IMR-90 (cell line): ENCODE data around the gene RTEL1. TPM values are rescaled to one million over a fixed set of nuclear protein-coding genes. Genes with fewer than 3 reads are reported as not detected.

Experiments
- ATAC-seq: fragments of 200-7000 bp; cut with Tn5 transposase; 2 replicates; pipeline ENCODE4 v1.9.1; 2020; ENCODE audit warnings: low read depth, mild to moderate bottlenecking, moderate library complexity
- BruUV-seq: library from RNA; stranded (reverse); fragments of 400-500 nt; replicated peaks from 2 replicates; lab custom pipeline; 2021; lab: Mats Ljungman, UMichigan
- CTCF ChIA-PET: fragments of 300-600 bp; formaldehyde crosslinking; extraction: SDS; loops from one replicate; lab custom pipeline; 2021; ENCODE audit warnings: antibody characterized with exemption; lab: Yijun Ruan, JAX
- POLR2A ChIA-PET: fragments of 300-600 bp; sonication (Branson Sonifier 250); formaldehyde crosslinking; loops from one replicate; lab custom pipeline; 2022; ENCODE audit warnings: antibody characterized with exemption; ENCODE audit not compliant: unreplicated experiment; lab: Charles Lee
- DNase-seq: peaks from one replicate; pipeline ENCODE4 v3.0.0; 2013
- H2AFZ ChIP-seq: replicated peaks from 2 replicates; pipeline ENCODE3; 2013; ENCODE audit warnings: low read length, mild to moderate bottlenecking; ENCODE audit not compliant: poor library complexity
- H2AK5ac ChIP-seq: 2 replicates; pipeline ENCODE4 v1.6.1; 2013; ENCODE audit warnings: low read depth, low read length, inconsistent platforms
- H2AK9ac ChIP-seq: replicated peaks from 2 replicates; pipeline ENCODE3; 2013; ENCODE audit warnings: mild to moderate bottlenecking, low read depth, low read length, moderate library complexity; ENCODE audit not compliant: poor library complexity
- H2BK120ac ChIP-seq: 2 replicates; pipeline ENCODE4 v1.6.1; 2013; ENCODE audit warnings: low read depth, low read length, inconsistent platforms
- H2BK15ac ChIP-seq: 3 replicates; pipeline ENCODE4 v1.6.1; 2013; ENCODE audit warnings: low read depth, low read length, inconsistent platforms
- H2BK20ac ChIP-seq: 2 replicates; pipeline ENCODE4 v1.6.1; 2013; ENCODE audit warnings: low read depth, mild to moderate bottlenecking, inconsistent platforms, low read length, moderate library complexity
- H2BK5ac ChIP-seq: 2 replicates; pipeline ENCODE4 v1.6.1; 2013; ENCODE audit warnings: mild to moderate bottlenecking, low read depth, low read length, inconsistent platforms; ENCODE audit not compliant: poor library complexity, severe bottlenecking
- H3K14ac ChIP-seq: replicated peaks from 2 replicates; pipeline ENCODE4 v1.6.1; 2013; ENCODE audit warnings: low read depth, low read length, inconsistent platforms
- H3K18ac ChIP-seq: 2 replicates; pipeline ENCODE4 v1.6.1; 2013; ENCODE audit warnings: low read depth, low read length, control low read depth
- H3K23ac ChIP-seq: 2 replicates; pipeline ENCODE4 v1.6.1; 2013; ENCODE audit warnings: low read depth, low read length, inconsistent platforms
- H3K27ac ChIP-seq: 2 replicates; pipeline ENCODE4 v1.5.1; 2013; ENCODE audit warnings: mild to moderate bottlenecking, control low read depth, low read length; ENCODE audit not compliant: insufficient read depth
- H3K27me3 ChIP-seq: 2 replicates; pipeline ENCODE4 v1.6.1; 2013; ENCODE audit warnings: low read length; ENCODE audit not compliant: control insufficient read depth, insufficient read depth
- H3K36me3 ChIP-seq: 2 replicates; pipeline ENCODE4 v1.6.1; 2013; ENCODE audit warnings: low read length, mixed read lengths; ENCODE audit not compliant: control insufficient read depth, insufficient read depth
- H3K4ac ChIP-seq: 2 replicates; pipeline ENCODE4 v1.6.1; 2013; ENCODE audit warnings: low read depth, low read length, inconsistent platforms
- H3K4me1 ChIP-seq: 2 replicates; pipeline ENCODE4 v1.6.1; 2013; ENCODE audit warnings: low read length, mixed read lengths; ENCODE audit not compliant: control insufficient read depth, insufficient read depth
- H3K4me2 ChIP-seq: 2 replicates; pipeline ENCODE4 v1.6.1; 2013; ENCODE audit warnings: low read depth, mild to moderate bottlenecking, control low read depth, low read length, moderate library complexity
- H3K4me3 ChIP-seq: 2 replicates; pipeline ENCODE4 v1.5.1; 2013; ENCODE audit warnings: low read depth, mild to moderate bottlenecking, control low read depth, low read length, moderate library complexity; ENCODE audit not compliant: insufficient read depth
- H3K56ac ChIP-seq: 2 replicates; pipeline ENCODE4 v1.6.1; 2013; ENCODE audit warnings: low read length, inconsistent platforms; ENCODE audit not compliant: insufficient read depth; ENCODE audit errors: extremely low read depth
- H3K79me1 ChIP-seq, 2 experiments: 2 replicates each; pipeline ENCODE4 v1.6.1; 2013; ENCODE audit warnings: low read length in 2 of 2, inconsistent platforms in 1 of 2, low read depth in 1 of 2
- H3K9ac ChIP-seq: 2 replicates; pipeline ENCODE4 v1.6.1; 2013; ENCODE audit warnings: low read depth, low read length, control low read depth
- H3K9me1 ChIP-seq: 2 replicates; pipeline ENCODE4 v1.6.1; 2013; ENCODE audit warnings: low read length, inconsistent platforms; ENCODE audit not compliant: insufficient read depth
- H3K9me3 ChIP-seq: 2 replicates; pipeline ENCODE4 v1.6.1; 2013; ENCODE audit warnings: low read length; ENCODE audit not compliant: control insufficient read depth, insufficient read depth
- H4K20me1 ChIP-seq: 2 replicates; pipeline ENCODE4 v1.6.1; 2013; ENCODE audit warnings: low read length, inconsistent platforms; ENCODE audit not compliant: insufficient read depth
- H4K5ac ChIP-seq: 2 replicates; pipeline ENCODE4 v1.6.1; 2013; ENCODE audit warnings: mild to moderate bottlenecking, low read depth, low read length, control low read depth
- H4K8ac ChIP-seq, 2 experiments: 2 replicates each; pipeline ENCODE4 v1.6.1; 2013; ENCODE audit warnings: low read depth in 2 of 2, low read length in 2 of 2, control low read depth in 1 of 2, inconsistent platforms in 1 of 2
- H4K91ac ChIP-seq: 2 replicates; pipeline ENCODE4 v1.6.1; 2013; ENCODE audit warnings: low read depth, low read length, inconsistent platforms; ENCODE audit not compliant: insufficient read depth
- CHD1 ChIP-seq: IDR thresholded peaks from 2 replicates; pipeline ENCODE4 v1.6.1; 2012; ENCODE audit warnings: low read depth, low read length, improper control_type of control experiment
- CTCF ChIP-seq: conservative IDR thresholded peaks from 2 replicates; pipeline ENCODE4 v1.5.1; 2012; ENCODE audit warnings: mild to moderate bottlenecking, low read depth, low read length, improper control_type of control experiment
- ELK1 ChIP-seq: fragments of 150-350 bp; IDR thresholded peaks from 2 replicates; pipeline ENCODE4 v1.6.1; 2016; ENCODE audit warnings: low read depth, mild to moderate bottlenecking, low read length, moderate library complexity, borderline replicate concordance
- FOS ChIP-seq: fragments of 150-350 bp; IDR thresholded peaks from 2 replicates; pipeline ENCODE4 v1.6.1; 2016; ENCODE audit warnings: low read depth, low read length
- MAFK ChIP-seq: IDR thresholded peaks from 2 replicates; pipeline ENCODE4 v1.6.1; 2012; ENCODE audit warnings: low read depth, low read length, improper control_type of control experiment
- MAZ ChIP-seq: IDR thresholded peaks from 2 replicates; pipeline ENCODE4 v1.6.1; 2012; ENCODE audit warnings: low read depth, mild to moderate bottlenecking, low read length, improper control_type of control experiment, moderate library complexity, borderline replicate concordance
- MXI1 ChIP-seq: IDR thresholded peaks from 2 replicates; pipeline ENCODE4 v1.6.1; 2012; ENCODE audit warnings: low read depth, mild to moderate bottlenecking, low read length, moderate library complexity, borderline replicate concordance
- RAD21 ChIP-seq: IDR thresholded peaks from 2 replicates; pipeline ENCODE4 v1.6.1; 2012; ENCODE audit warnings: low read length, improper control_type of control experiment
- RCOR1 ChIP-seq: IDR thresholded peaks from 2 replicates; pipeline ENCODE4 v1.6.1; 2012; ENCODE audit warnings: mild to moderate bottlenecking, low read length, improper control_type of control experiment; ENCODE audit not compliant: insufficient replicate concordance
- WGBS, 2 experiments: methylation state at CpG; one replicate each; pipeline versions ENCODE4 v1.1.5 to v1.1.7; 2013; ENCODE audit warnings: missing lambda C conversion rate in 2 of 2; ENCODE audit not compliant: insufficient read length in 1 of 2; ENCODE audit errors: extremely low coverage in 2 of 2; 5-methylcytosine and 5-hydroxymethylcytosine counted together
- dilution Hi-C: fragments of 300-500 bp; cut with HindIII; formaldehyde crosslinking; loops from one replicate; pipeline ENCODE4 v1.14.3; 2018; ENCODE audit warnings: low sequenced_read_pairs; ENCODE audit not compliant: unreplicated experiment
- in situ Hi-C: fragments of 300-500 bp; cut with MboI; formaldehyde crosslinking; loops from 3 replicates; pipeline ENCODE4 v1.14.3; 2019; ENCODE audit warnings: low sequenced_read_pairs, inconsistent platforms, mixed read lengths
- intact Hi-C: fragments of 100-400 bp; cut with micrococcal nuclease; formaldehyde crosslinking; loops from 2 replicates; pipeline ENCODE4 v1.10.0; 2022
- polyA plus RNA-seq, 3 experiments: library from polyadenylated mRNA; depleted of rRNA; stranded (reverse); fragments of >200 nt; gene quantifications; 2 replicates each; pipeline ENCODE4 v1.2.3, GENCODE V29; 2012; ENCODE audit warnings: low replicate concordance in 1 of 3
- total RNA-seq: library from RNA; depleted of rRNA; stranded (reverse); fragments of >200 nt; gene quantifications from 2 replicates; pipeline ENCODE4 v1.2.3, GENCODE V29; 2012

RTEL1 gene
- total and polyA plus RNA-seq, 2 of the 4 experiments (the other 2 are of a cell fraction) = 14.7 to 18.8 TPM

GRCh38 chr20:63661959-63662812, 4.1 kb downstream of the RTEL1 start:
- H2BK5ac ChIP-seq = no peak overlapping the region
- no peak overlapping the region for H3K4me3 ChIP-seq
- WGBS, 2 experiments = 91% methylated on average over 15 of the region's 33 CpGs; no CpG with 5 or more reads in 1 of the 2 experiments
- no peak overlapping the region for H3K14ac ChIP-seq
- no peak overlapping the region for H2BK15ac ChIP-seq
- ChIA-PET CTCF (no interaction called here), POLR2A (no interaction called here)
- no peak overlapping the region for H3K4me2 ChIP-seq
- ATAC-seq = no peak
- in situ Hi-C loops (no loop called here), intact Hi-C loops (no loop called here), dilution Hi-C loops (no loop called here)
- no peak overlapping the region for H2AFZ ChIP-seq
- peaks cover 3% of the 10 kb centered on the region; the same call in 1 of the 2 replicates for H4K20me1 ChIP-seq
- no peak overlapping the region for H4K91ac ChIP-seq
- no peak overlapping the region for H3K9ac ChIP-seq
- H2AK5ac ChIP-seq = no peak overlapping the region
- peaks cover 12% of the 10 kb centered on the region for H3K4me1 ChIP-seq
- TF ChIP-seq RCOR1 = no peak
- TF ChIP-seq MAFK = no peak
- no peak for TF ChIP-seq ELK1
- TF ChIP-seq FOS = no peak
- TF ChIP-seq MAZ = no peak
- TF ChIP-seq RAD21 = no peak
- TF ChIP-seq CTCF = no peak
- no peak for TF ChIP-seq MXI1
- no peak for TF ChIP-seq CHD1
- H3K56ac ChIP-seq = no peak overlapping the region
- peaks cover 18 to 56% of the 10 kb centered on the region in 2 experiments for H3K79me1 ChIP-seq
- no peak overlapping the region for H3K18ac ChIP-seq
- no peak overlapping the region for H2BK20ac ChIP-seq
- no peak overlapping the region for H4K5ac ChIP-seq
- peaks cover 41% of the 10 kb centered on the region for H3K36me3 ChIP-seq
- no peak overlapping the region for H2BK120ac ChIP-seq
- DNase-seq = no peak
- H3K4ac ChIP-seq = no peak overlapping the region
- no peaks in the 10 kb centered on the region for H3K9me3 ChIP-seq
- H4K8ac ChIP-seq = no peak overlapping the region
- H3K9me1 ChIP-seq = 0 out of 2 replicates have a peak, but pooled peaks cover 7% of the 10 kb centered on the region
- no peak overlapping the region for H3K27ac ChIP-seq
- H3K23ac ChIP-seq = no peak overlapping the region
- H2AK9ac ChIP-seq = no peak overlapping the region
- H3K27me3 ChIP-seq = no peaks in the 10 kb centered on the region
- no TSS peak for BruUV-seq
